ENCODE measurements around the gene RBM48. TPM values are rescaled to one million over a fixed set of nuclear protein-coding genes. Genes with fewer than 3 reads are reported as not detected.
A peak's percentile ranks its signal among the peaks of the same experiment; 100 is the strongest.
"Not testable (repeated sequence)": the region's sequence is repeated elsewhere in the genome, so short reads cannot be mapped to it uniquely, and the experiment has no call there.

The RBM48 gene
- polyA plus RNA-seq, 2 of the 4 experiments (the other 2 are of a cell fraction), result 7.0 to 7.1 TPM

DNA sequence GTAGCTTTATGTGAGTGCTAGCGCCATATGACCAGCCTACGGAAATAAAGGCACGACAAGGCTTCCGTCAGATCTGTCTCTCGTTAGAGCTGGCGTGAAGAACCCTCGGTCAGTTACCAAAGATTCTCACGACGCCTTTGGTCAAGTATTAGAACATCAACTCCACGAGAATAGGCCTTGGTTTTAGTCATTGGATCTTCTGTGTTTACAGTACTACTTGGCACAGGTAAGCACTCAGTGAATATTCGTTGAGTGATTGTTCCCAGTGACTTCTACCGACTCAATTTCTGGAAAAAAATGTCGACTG lies 316 bp downstream of the RBM48 start:
- H3K4me1 ChIP-seq, result peaks cover 16% of the 10 kb centered on the region; the same call in 2 of the 3 replicates
- ChIA-PET POLR2A (interaction anchor here (0.5 to 1.4 kb wide), 22 partner anchors 8 to 701 kb away, joined by 3 to 14 read pairs (median 4); partner anchors contain the start of genes ANKIB1, FAM133B, GATAD1 and KRIT1), CTCF (interaction anchor here (0.6 to 1.7 kb wide), 16 partner anchors 9 to 527 kb away, joined by 3 to 8 read pairs (median 3); partner anchors contain the start of gene GATAD1)
- H3K27ac ChIP-seq, result peak overlapping the region; percentile 72 to 87
- DNase-seq (ENCODE audit: low read depth in 1 of 2, low spot score in 1 of 2) (no peak), ATAC-seq (peak; percentile 15 to 19; a peak in 5 of 6 replicates), FAIRE-seq (no peak)
- no peaks in the 10 kb centered on the region for H3K9me3 ChIP-seq
- H3K4me3 ChIP-seq, result peak overlapping the region; percentile 76
- no peak for TF ChIP-seq HOXA7 (CRISPR knock-in tag; IDR thresholded peaks at IDR 0.05)
- no peak for TF ChIP-seq NFE2L2 (conservative IDR thresholded peaks at IDR 0.05; ENCODE audit: low read length)
- TF ChIP-seq SMC3 (IDR thresholded peaks at IDR 0.05), result no peak
- TF ChIP-seq KDM5A (IDR thresholded peaks at IDR 0.05), result peak; percentile 95
- TF ChIP-seq RAD21 (conservative IDR thresholded peaks at IDR 0.05 in 1 of 2, IDR thresholded peaks at IDR 0.05 in 1 of 2), result no peak
- TF ChIP-seq, protein P1, sequence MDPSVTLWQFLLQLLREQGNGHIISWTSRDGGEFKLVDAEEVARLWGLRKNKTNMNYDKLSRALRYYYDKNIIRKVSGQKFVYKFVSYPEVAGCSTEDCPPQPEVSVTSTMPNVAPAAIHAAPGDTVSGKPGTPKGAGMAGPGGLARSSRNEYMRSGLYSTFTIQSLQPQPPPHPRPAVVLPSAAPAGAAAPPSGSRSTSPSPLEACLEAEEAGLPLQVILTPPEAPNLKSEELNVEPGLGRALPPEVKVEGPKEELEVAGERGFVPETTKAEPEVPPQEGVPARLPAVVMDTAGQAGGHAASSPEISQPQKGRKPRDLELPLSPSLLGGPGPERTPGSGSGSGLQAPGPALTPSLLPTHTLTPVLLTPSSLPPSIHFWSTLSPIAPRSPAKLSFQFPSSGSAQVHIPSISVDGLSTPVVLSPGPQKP (IDR thresholded peaks at IDR 0.05; ENCODE audit: low read depth, low read length), result no peak
- TF ChIP-seq, protein P2, sequence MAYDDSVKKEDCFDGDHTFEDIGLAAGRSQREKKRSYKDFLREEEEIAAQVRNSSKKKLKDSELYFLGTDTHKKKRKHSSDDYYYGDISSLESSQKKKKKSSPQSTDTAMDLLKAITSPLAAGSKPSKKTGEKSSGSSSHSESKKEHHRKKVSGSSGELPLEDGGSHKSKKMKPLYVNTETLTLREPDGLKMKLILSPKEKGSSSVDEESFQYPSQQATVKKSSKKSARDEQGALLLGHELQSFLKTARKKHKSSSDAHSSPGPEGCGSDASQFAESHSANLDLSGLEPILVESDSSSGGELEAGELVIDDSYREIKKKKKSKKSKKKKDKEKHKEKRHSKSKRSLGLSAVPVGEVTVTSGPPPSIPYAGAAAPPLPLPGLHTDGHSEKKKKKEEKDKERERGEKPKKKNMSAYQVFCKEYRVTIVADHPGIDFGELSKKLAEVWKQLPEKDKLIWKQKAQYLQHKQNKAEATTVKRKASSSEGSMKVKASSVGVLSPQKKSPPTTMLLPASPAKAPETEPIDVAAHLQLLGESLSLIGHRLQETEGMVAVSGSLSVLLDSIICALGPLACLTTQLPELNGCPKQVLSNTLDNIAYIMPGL (CRISPR knock-in tag; IDR thresholded peaks at IDR 0.05; ENCODE audit: borderline replicate concordance), result no peak
- TF ChIP-seq, protein P3, sequence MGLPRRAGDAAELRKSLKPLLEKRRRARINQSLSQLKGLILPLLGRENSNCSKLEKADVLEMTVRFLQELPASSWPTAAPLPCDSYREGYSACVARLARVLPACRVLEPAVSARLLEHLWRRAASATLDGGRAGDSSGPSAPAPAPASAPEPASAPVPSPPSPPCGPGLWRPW (IDR thresholded peaks at IDR 0.05), result no peak
- TF ChIP-seq PHF8 (IDR thresholded peaks at IDR 0.05; ENCODE audit: borderline replicate concordance, low read depth), result peak; percentile 59; the same call in 1 of the 2 replicates
- 4% methylated on average over 13 of the region's 13 CpGs for WGBS (ENCODE audit: missing lambda C conversion rate)
- peak overlapping the region; percentile 82 for H3K4me2 ChIP-seq

DNA sequence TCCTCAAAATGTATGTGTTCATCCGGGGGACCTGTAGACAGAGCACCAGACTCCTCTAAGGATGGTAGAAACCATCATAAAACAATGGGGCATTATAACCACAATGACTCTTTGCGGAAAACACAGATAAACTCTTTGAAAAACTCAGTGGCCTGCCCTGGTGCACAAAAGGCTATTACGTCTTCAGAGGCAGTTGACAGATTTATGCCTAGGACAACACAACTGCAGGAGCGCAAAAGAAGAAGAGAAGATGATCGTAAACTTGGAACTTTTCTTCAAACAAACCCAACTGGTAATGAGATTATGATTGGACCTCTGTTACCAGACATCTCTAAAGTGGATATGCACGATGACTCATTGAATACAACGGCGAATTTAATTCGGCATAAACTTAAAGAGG lies 6.0 kb downstream of the RBM48 start:
- no peak overlapping the region for H3K4me3 ChIP-seq
- ChIA-PET POLR2A (no interaction called here), CTCF (no interaction called here)
- no peak for TF ChIP-seq MAZ (IDR thresholded peaks at IDR 0.05; ENCODE audit: borderline replicate concordance, low read depth, low read length)
- no peak for TF ChIP-seq NFE2L2 (conservative IDR thresholded peaks at IDR 0.05; ENCODE audit: low read length)
- no peak for TF ChIP-seq POLR2A (IDR thresholded peaks at IDR 0.05; ENCODE audit: low read length)
- TF ChIP-seq SREBF2 (IDR thresholded peaks at IDR 0.05), result no peak
- no peak for TF ChIP-seq NPAS2 (CRISPR knock-in tag; IDR thresholded peaks at IDR 0.05; ENCODE audit: borderline replicate concordance)
- TF ChIP-seq, protein P4, sequence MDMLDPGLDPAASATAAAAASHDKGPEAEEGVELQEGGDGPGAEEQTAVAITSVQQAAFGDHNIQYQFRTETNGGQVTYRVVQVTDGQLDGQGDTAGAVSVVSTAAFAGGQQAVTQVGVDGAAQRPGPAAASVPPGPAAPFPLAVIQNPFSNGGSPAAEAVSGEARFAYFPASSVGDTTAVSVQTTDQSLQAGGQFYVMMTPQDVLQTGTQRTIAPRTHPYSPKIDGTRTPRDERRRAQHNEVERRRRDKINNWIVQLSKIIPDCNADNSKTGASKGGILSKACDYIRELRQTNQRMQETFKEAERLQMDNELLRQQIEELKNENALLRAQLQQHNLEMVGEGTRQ (IDR thresholded peaks at IDR 0.05), result no peak
- TF ChIP-seq GATA3 (IDR thresholded peaks at IDR 0.05; ENCODE audit: borderline replicate concordance), result no peak
- TF ChIP-seq HOXB13 (CRISPR knock-in tag; IDR thresholded peaks at IDR 0.05; ENCODE audit: low read depth), result no peak
- TF ChIP-seq TFCP2L1 (CRISPR knock-in tag; IDR thresholded peaks at IDR 0.05), result no peak
- TF ChIP-seq CHD2 (IDR thresholded peaks at IDR 0.05; ENCODE audit: low read length, partially characterized antibody), result no peak
- no peak for TF ChIP-seq FOXS1 (CRISPR knock-in tag; IDR thresholded peaks at IDR 0.05)
- TF ChIP-seq ZFP36 (IDR thresholded peaks at IDR 0.05; ENCODE audit: borderline replicate concordance, partially characterized antibody), result no peak
- no peak for TF ChIP-seq RFX5 (IDR thresholded peaks at IDR 0.05)
- TF ChIP-seq EHMT2 (IDR thresholded peaks at IDR 0.05; ENCODE audit: low read depth), result no peak
- TF ChIP-seq ZSCAN20 (CRISPR knock-in tag; IDR thresholded peaks at IDR 0.05), result no peak
- no peak for TF ChIP-seq RAD21 (conservative IDR thresholded peaks at IDR 0.05 in 1 of 2, IDR thresholded peaks at IDR 0.05 in 1 of 2)
- TF ChIP-seq RCOR1 (IDR thresholded peaks at IDR 0.05; ENCODE audit: low read depth, low read length), result no peak
- DNase-seq (ENCODE audit: low read depth in 1 of 2, low spot score in 1 of 2) (no peak), ATAC-seq (no peak), FAIRE-seq (no peak)
- 86% methylated on average over 9 of the region's 9 CpGs for WGBS (ENCODE audit: missing lambda C conversion rate)
- no peak overlapping the region for H3K27ac ChIP-seq
- no peak overlapping the region for H3K4me2 ChIP-seq
- peaks cover 3% of the 10 kb centered on the region; the same call in 2 of the 3 replicates for H3K4me1 ChIP-seq
- H3K9me3 ChIP-seq, result no peaks in the 10 kb centered on the region

DNA sequence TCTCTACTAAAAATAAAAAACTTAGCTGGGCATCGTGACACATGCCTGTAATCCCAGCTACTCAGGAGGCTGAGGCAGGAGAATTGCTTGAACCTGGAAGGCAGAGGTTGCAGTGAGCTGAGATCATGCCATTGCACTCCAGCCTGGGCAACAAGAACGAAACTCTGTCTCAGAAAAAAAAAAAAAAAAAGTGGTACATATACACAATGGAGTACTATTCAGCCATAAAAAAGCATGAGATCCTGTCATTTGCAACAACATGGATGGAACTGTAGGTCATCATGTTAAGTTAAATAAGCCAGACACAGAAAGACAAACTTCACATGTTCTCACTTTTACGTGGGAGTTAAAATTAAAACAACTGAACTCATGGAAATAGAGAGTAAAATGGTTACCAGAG lies 14.9 kb downstream of the RBM48 start:
- FAIRE-seq; H3K4me3 ChIP-seq; H3K4me2 ChIP-seq; DNase-seq (ENCODE audit: low read depth in 1 of 2, low spot score in 1 of 2); POLR2A ChIA-PET; H3K4me1 ChIP-seq; H3K27ac ChIP-seq; ATAC-seq; H3K9me3 ChIP-seq: not testable (repeated sequence)
- 42% methylated on average over 3 of the region's 3 CpGs for WGBS (ENCODE audit: missing lambda C conversion rate)
- CTCF ChIA-PET, result interaction anchor here (0.9 to 1.0 kb wide), 2 partner anchors 13 to 15 kb away, joined by 3 read pairs; partner anchors contain the start of genes PEX1 and RBM48

DNA sequence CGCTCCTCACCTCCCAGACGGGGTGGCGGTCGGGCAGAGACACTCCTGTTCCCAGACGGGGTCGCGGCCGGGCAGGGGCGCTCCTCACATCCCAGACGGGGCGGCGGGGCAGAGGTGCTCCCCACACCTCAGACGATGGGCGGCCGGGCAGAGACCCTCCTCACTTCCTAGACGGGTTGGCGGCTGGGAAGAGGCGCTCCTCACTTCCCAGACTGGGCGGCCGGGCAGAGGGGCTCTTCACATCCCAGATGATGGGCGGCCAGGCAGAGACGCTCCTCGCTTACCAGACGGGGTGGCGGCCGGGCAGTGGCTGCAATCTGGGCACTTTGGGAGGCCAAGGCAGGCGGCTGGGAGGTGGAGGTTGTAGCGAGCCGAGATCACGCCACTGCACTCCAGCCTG lies 16.5 kb downstream of the RBM48 start:
- POLR2A ChIA-PET; ATAC-seq; H3K4me3 ChIP-seq; H3K4me2 ChIP-seq; H3K9me3 ChIP-seq; DNase-seq (ENCODE audit: low read depth in 1 of 2, low spot score in 1 of 2); FAIRE-seq; H3K4me1 ChIP-seq; H3K27ac ChIP-seq: not testable (repeated sequence)
- WGBS (ENCODE audit: missing lambda C conversion rate), result 86% methylated on average over 10 of the region's 30 CpGs
- CTCF ChIA-PET, result interaction anchor here (1.4 kb wide), 1 partner anchor 16 kb away, joined by 3 read pairs; the partner anchor contains the start of gene RBM48
